Stimulated activated CD8-positive, alpha-beta memory T cell treated with anti-CD3 and anti-CD28 coated beads, Interleukin-2, amount 100 ng/mL, for 1 hour (primary cell): ENCODE results near the gene SEZ6.

Source experiments
- DNase-seq, 2 donors: peaks; one replicate each; pipeline ENCODE4 v3.0.0-alpha.2; 2020; ENCODE audit warnings: low read depth in 2 of 2

SEZ6 gene

GRCh38 chr17:28953444-28954118, 52.3 kb downstream of the SEZ6 start:
- DNase-seq, result no peak

GRCh38 chr17:28951991-28952975, 53.5 kb downstream of the SEZ6 start:
- peak; percentile 87 to 90 for DNase-seq

- peak; percentile 99 to 100 for DNase-seq
These were observed 54.3 kb downstream of the SEZ6 start, which contains the start of gene PHF12 for GRCh38 chr17:28951428-28951990. PHF12 (minus strand) TSS chr17:28951518; CDS start chr17:28950960, 558 bp downstream.

GRCh38 chr17:28950752-28951427, 54.9 kb downstream of the SEZ6 start:
- DNase-seq, result no peak

- peak; percentile 13 to 36 for DNase-seq
These were observed 55.6 kb downstream of the SEZ6 start for GRCh38 chr17:28950017-28950751.

GRCh38 chr17:28949185-28950016, 56.4 kb downstream of the SEZ6 start:
- DNase-seq, result peak; percentile 27 to 31

GRCh38 chr17:28948873-28949184, 57.0 kb downstream of the SEZ6 start:
- DNase-seq, result no peak

GRCh38 chr17:28948342-28948741, 57.5 kb downstream of the SEZ6 start:
- DNase-seq, result no peak

GRCh38 chr17:28947639-28948038, 58.2 kb downstream of the SEZ6 start:
- DNase-seq, result no peak

GRCh38 chr17:28946239-28946638, 59.6 kb downstream of the SEZ6 start:
- DNase-seq, result no peak

- DNase-seq, result no peak
These were observed 60.7 kb downstream of the SEZ6 start for GRCh38 chr17:28944862-28945741.

- DNase-seq, result no peak
These were observed 61.5 kb downstream of the SEZ6 start for GRCh38 chr17:28944343-28944742.

GRCh38 chr17:28942925-28943324, 62.9 kb downstream of the SEZ6 start:
- no peak for DNase-seq

- no peak for DNase-seq
These were observed 64.6 kb downstream of the SEZ6 start for GRCh38 chr17:28941251-28941650.

GRCh38 chr17:28940675-28941074, 65.2 kb downstream of the SEZ6 start:
- DNase-seq, result no peak

GRCh38 chr17:28940142-28940541, 65.7 kb downstream of the SEZ6 start:
- no peak for DNase-seq

GRCh38 chr17:28938552-28938951, 67.3 kb downstream of the SEZ6 start:
- no peak for DNase-seq

GRCh38 chr17:28937044-28937729, 68.6 kb downstream of the SEZ6 start:
- DNase-seq, result no peak
